IPS-NIHi11 (cell line): ENCODE data around the gene EEF1E1.

Experiments used
- DNase-seq: peaks from one replicate; pipeline ENCODE4 v3.0.0; 2012; ENCODE audit warnings: mixed read lengths, low spot score

EEF1E1 gene

GRCh38 chr6:8087870-8088754 is 14.2 kb downstream of the EEF1E1 start:
- DNase-seq: no peak

DNA sequence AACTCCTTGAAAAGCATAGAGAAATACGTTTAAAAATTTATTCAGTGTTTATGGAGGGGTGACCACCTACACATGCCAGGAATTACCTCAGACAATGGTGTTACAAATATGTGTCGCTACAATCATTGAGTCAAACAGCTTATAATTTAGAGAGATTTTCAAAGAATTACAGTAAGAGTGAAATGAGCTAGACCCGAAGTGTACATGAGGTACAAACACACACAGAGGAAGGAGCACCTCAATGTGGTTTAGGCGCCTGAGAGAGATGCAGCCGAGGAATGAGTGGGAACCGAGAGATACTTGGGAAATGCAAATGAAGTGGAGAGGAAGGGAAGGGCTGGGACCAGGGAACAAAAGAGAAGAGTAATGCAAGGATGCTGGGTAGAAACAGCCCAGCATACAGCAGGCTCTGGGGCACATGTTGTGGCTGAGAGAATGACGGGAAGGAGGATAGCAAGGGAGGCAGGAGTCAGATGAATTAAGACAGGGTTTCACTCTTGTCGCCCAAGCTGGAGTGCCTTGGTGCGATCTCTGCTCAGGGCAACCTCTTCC is 15.5 kb downstream of the EEF1E1 start:
- no peak for DNase-seq

DNA sequence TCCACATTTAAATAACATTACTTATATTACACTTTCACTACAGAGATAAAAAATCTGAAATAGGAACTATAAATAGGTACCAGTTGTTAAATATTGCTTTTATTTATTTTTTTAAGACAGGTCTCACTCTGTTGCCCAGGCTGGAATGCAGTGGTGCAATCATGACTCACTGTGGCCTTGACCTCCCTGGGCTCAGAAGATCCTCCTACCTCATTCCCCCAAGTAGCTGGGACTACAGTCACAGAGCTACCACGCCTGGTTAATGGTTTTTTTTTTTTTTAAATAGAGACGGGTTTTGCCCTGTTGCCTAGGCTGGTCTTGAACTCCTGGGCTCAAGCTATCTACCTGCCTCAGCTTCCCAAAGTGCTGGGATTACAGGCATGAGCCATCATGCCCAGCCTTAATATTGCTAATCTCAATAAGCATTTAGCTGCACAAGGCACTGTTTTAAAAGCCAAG is 17.3 kb downstream of the EEF1E1 start:
- no peak for DNase-seq

- no peak for DNase-seq
Measured at GRCh38 chr6:8084586-8084985, 17.8 kb downstream of the EEF1E1 start.

GRCh38 chr6:8082954-8083858 is 19.1 kb downstream of the EEF1E1 start:
- no peak for DNase-seq

DNA sequence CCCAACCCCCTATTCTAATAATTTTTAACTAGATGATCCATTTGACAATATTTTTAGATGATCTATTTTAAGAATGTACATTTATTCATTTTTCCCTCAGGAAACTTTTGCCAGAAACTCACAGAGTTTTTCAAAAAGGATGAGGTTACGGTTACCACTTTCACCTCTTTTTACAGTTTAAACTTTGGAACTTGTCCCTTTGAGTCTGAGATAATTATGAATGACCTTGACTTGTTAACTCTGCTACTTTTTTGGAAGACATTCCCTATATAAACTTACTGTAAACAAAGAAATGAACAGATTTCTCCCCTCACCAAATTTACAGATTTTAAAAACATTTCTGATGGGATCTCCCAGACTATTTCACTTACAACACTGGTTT is 19.8 kb downstream of the EEF1E1 start:
- no peak for DNase-seq

- DNase-seq: no peak
Measured at GRCh38 chr6:8080362-8081151, 21.8 kb downstream of the EEF1E1 start.

GRCh38 chr6:8079126-8079525 is 23.2 kb downstream of the EEF1E1 start:
- no peak for DNase-seq

DNA sequence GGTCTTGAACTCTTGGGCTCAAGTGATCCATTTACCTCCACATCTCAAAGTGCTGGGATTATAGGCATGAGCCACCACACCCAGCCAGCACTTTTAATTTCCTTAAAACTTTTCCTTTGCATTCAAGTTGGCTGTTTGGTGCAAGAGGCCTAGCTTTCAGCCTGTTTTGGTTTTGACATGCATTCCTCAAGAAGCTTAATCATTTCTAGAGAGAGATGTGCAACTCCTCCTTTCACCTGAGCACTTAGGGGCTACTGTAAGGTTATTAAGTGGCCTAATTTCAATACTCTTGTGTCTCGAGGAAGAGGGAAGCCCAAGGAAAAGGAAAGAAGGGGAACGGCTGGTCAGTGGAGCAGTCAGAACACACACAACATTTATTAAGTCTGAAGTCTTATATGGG is 24.4 kb downstream of the EEF1E1 start:
- no peak for DNase-seq

DNA sequence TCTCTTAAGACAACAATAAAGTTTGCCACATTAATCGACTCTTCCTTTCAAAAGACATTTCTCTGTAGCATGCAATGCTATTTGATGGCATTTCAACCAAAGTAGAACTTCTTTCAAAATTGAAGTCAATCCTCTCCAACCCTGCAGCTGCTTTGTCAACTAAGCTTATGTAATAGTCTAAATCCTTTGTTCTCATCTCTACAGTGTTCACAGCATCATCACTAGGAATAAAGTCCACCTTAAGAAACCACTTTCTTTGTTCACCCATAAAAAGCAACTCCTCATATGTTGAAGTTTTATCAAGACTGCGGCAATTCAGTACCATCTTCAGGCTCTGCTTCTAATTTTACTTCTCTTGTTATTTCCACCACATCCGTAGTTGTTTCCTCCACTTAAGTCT is 26.6 kb downstream of the EEF1E1 start:
- DNase-seq: no peak

DNA sequence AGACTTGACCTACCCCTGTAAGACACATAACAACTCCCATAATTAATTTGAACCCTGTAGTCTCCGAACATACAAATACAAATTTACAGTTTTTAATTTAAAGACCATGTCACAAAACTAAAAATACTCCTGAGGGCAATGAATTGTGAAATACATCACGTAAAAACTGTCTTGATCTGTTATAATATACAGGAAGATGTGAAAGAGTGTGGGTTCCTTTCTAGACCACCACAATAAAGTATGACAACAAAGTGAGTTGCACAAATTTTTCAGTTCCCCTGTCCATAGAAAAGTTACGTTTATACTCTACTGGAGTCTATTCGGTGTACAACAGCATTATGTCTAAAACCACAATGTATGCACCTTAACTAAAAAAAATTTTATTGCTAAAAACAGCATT is 27.2 kb downstream of the EEF1E1 start:
- no peak for DNase-seq

DNA sequence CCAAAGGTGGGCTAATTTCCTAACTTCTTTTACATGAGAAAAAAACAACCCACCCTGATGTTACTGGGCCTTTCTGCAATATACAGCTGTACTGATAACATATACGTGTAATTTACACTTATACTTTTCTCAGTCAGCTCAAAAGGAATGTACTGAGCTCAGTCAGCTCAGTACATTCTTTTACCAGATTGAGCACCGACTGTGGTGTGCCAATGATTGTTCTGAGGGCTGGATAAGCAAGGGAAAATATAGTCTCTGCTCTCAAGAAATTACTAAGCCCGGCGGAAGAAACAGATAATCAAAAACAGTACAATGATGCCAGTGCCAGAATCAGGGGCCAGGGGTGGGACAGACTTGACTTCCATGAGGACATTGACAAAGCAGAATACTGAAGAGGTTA is 28.1 kb downstream of the EEF1E1 start:
- no peak for DNase-seq

GRCh38 chr6:8073758-8074157 is 28.6 kb downstream of the EEF1E1 start:
- no peak for DNase-seq

DNA sequence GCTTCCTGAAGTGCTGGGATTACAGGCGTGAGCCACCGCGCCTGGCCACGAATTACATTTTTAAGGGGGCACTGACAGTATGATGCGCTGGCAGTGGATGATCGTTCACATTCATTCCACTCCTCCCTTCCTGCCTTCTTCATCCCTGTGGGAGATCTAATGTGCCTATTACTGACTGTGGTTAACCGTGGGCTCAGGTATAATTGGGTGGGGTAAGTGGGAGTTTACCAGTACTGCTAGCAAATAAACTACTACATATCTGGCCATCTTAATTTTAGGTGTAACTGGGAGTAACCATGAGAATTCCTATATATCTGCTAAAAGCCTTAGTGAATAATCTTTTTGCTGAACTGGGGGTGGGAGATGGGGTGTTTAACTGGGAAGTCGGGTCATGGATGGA is 31.6 kb downstream of the EEF1E1 start:
- no peak for DNase-seq

- DNase-seq: no peak
Measured at GRCh38 chr6:8069631-8070284, 32.6 kb downstream of the EEF1E1 start.

- DNase-seq: no peak
Measured at GRCh38 chr6:8069151-8069550, 33.2 kb downstream of the EEF1E1 start.

- no peak for DNase-seq
Measured at GRCh38 chr6:8066108-8066507, 36.2 kb downstream of the EEF1E1 start.

DNA sequence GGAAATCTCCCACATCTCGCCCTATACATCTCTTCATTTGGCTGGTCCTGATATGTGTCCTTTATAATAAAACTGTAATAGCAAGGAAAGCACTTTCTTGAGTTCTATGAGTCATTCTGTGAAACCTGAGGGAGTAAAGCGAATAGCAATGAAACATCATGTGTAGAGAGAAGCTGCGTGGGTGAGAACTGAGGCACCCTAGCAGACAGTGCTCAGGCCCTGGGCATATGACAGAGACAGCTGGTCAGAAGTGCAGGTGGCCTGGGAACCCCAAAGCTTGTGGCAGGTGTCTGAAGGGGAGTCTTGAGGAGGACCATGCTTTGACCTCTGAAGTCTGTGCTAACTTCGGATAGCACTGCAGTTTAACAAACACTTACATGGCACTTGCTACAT is 36.8 kb downstream of the EEF1E1 start:
- DNase-seq: no peak

GRCh38 chr6:8064638-8065518 is 37.5 kb downstream of the EEF1E1 start:
- no peak for DNase-seq
